ENCODE measurements around the gene TFF3.
"Not testable (repeated sequence)": the region's sequence is repeated elsewhere in the genome, so short reads cannot be mapped to it uniquely, and the experiment has no call there.

The TFF3 gene

GRCh38 chr21:42295845-42296244 is 19.4 kb downstream of the TFF3 start:
- DNase-seq (ENCODE audit: low read depth, low spot score): no peak
- ChIA-PET CTCF (no interaction called here), POLR2A (no interaction called here)
- H3K4me3 ChIP-seq (ENCODE audit: low read depth, low read length): no peak overlapping the region
- TF ChIP-seq CTCF (IDR thresholded peaks at IDR 0.05; ENCODE audit: insufficient read depth, low read length, missing control alignments): no peak

DNA sequence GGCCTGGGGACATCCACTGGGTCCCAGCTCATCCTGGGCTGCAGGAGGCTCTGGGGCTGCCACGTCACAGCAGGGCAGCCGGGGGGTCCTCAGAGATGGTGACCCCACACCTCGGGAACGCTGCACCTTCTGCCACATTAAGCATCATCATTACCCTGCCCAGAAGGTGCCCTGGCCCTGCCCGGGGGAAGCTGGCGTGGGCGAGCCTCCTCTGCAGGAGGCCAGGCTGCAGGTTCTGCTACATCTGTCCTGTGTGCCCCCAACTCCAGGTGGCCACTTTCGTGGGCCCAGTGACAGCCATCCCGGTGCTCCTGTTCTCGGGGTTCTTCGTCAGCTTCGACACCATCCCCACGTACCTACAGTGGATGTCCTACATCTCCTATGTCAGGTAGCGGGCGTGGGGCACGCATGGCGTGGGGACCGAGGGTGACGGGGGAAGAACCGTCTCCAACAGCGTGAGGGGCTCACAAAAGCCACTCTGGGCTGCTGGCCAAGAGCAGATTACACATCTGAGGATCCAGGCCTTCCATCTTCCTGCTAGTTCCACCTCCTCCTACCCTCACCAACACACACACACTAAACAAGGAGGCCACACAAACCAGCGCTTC is 20.8 kb downstream of the TFF3 start:
- no peak overlapping the region for H3K4me3 ChIP-seq (ENCODE audit: low read depth, low read length)
- ChIA-PET CTCF (no interaction called here), POLR2A (no interaction called here)

GRCh38 chr21:42293649-42294272 is 21.4 kb downstream of the TFF3 start:
- POLR2A ChIA-PET: no interaction called here
- no peak for DNase-seq (ENCODE audit: low read depth, low spot score)
- TF ChIP-seq CTCF (IDR thresholded peaks at IDR 0.05; ENCODE audit: insufficient read depth, low read length, missing control alignments): no peak
- no peak overlapping the region for H3K4me3 ChIP-seq (ENCODE audit: low read depth, low read length)
- CTCF ChIA-PET: no interaction called here

More for the DNA sequence above, 20.8 kb downstream of the TFF3 start:
- DNase-seq (ENCODE audit: low read depth, low spot score): no peak
- no peak for TF ChIP-seq CTCF (IDR thresholded peaks at IDR 0.05; ENCODE audit: insufficient read depth, low read length, missing control alignments)

GRCh38 chr21:42292563-42293142 is 22.6 kb downstream of the TFF3 start:
- H3K4me3 ChIP-seq (ENCODE audit: low read depth, low read length); CTCF ChIA-PET; DNase-seq (ENCODE audit: low read depth, low spot score); POLR2A ChIA-PET: not testable (repeated sequence)

- no peak for TF ChIP-seq CTCF (IDR thresholded peaks at IDR 0.05; ENCODE audit: insufficient read depth, low read length, missing control alignments)
- ChIA-PET POLR2A (no interaction called here), CTCF (no interaction called here)
- DNase-seq (ENCODE audit: low read depth, low spot score): no peak
- H3K4me3 ChIP-seq (ENCODE audit: low read depth, low read length): no peak overlapping the region
These were observed 23.3 kb downstream of the TFF3 start for GRCh38 chr21:42291751-42292562.

GRCh38 chr21:42291003-42291750 is 24.0 kb downstream of the TFF3 start:
- ChIA-PET POLR2A (no interaction called here), CTCF (no interaction called here)

More at GRCh38 chr21:42291003-42291750, 24.0 kb downstream of the TFF3 start:
- no peak for TF ChIP-seq CTCF (IDR thresholded peaks at IDR 0.05; ENCODE audit: insufficient read depth, low read length, missing control alignments)
- no peak for DNase-seq (ENCODE audit: low read depth, low spot score)
- H3K4me3 ChIP-seq (ENCODE audit: low read depth, low read length): no peak overlapping the region
